ENCODE measurements around the gene MIS12.

The MIS12 gene, protein sequence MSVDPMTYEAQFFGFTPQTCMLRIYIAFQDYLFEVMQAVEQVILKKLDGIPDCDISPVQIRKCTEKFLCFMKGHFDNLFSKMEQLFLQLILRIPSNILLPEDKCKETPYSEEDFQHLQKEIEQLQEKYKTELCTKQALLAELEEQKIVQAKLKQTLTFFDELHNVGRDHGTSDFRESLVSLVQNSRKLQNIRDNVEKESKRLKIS

DNA sequence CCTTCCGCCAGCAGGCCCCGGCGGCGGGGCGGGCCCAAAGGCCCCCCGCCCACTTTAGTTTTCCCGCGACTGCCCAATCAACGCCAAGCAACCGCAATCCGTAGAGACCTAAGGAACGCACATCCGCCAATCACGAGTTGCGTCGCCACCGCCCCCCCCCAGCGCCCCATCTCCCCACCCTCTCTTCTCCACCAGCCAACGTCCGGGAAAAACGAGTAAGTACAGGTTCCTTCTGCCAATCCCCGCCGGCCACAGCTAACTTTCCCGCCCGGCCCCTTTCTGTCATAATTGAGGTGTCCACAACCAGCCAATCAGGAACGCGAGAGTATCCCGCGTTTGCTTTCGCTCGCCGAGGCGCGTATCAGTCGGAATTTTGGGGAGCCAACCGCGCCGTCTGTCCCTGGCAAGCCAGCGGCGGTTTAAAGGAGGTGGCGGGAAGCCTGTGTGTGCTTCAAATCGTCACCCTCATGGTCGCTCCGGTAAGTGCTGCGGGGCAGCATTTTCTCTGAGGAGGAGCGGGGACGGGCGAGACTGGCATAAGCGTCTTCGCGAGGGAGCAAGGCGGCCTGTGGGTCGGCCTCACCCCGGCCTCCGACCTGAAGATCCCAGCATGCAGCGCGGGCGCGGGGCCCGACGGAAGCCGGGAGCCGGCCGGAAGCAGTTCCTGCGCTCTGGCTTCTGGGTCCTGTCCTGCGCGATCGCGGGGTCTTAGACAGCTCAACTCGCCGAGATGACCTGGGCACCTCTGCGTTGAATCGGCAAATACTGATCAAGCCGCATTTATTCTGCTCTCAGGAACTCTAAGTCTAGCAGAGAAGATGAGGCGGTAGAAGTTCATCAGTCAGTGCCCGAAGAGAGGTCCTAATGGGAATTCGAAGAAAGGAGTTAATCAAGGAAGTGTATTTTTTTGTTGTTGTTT is at the start of gene MIS12:
Gene MIS12, plus strand, starts transcription at position 361 of the 919 bp plus-strand sequence. CDS start 2,297 bp downstream, outside the sequence.
- peak; percentile 99 for DNase-seq (ENCODE audit: low read depth, low spot score)

DNA sequence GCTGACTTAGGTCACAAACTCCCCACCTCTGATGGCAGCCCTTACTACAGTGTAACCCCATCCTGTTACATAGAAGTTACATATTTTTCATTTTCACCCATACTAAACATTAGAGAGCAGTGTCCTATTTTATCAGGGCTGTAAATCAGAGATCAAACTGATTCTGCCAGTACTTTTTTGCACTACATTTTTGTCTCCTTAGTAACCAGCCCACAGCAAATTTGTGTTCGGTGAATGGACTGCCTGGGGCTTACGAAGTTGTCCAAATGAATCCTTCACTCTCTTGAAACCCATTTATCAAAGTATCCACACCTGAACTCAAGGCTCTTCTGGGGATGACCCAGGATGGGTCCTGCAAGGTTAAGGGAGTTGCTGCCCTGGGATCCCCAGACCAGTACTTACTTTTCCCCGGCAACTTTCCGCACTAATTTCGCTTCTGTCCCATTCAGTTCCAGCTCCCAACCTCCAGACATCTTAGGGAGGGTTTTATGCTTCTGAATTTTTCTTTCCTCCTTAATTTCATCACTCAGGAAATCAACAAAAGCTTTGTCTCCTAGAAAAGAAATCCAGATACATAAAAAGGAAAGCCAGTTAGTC is 48.5 kb upstream of the MIS12 start:
- peak; percentile 50 for DNase-seq (ENCODE audit: low read depth, low spot score)

DNA sequence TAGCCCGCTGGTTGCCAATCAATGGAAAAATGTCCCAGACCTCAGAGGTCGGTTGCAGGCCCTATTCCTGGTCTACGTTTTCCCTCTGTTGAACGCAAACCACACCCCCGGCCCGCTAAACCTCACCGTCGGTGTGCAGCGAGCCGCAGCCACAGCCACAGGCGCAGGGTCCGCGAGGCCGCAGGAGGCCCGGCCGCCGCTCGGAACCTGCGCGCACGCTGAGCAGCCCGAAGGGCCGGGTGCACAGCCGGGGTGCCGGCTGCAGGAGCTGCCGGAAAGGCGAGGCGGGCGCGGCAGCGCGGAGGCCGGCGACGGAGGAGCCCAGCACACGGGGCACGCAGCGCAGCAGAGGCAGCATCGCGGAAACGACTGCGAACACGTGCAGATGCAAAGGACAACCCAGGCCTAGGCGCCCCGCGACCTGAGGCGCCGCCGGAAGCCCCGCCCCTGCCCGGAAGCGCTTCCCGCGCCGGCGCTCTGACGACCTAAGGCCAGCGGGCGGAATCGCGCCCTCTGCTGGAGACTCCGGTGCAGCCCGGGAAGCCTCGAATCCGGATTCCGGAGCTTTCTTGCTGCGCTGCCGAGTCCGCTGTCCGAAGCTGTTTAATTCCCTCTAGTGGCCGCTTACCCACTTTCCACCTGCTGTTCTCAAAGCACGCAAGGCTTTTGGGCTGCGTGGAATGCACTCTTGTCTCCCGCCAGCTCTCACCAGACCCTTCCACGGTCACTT is 47.5 kb upstream of the MIS12 start, which contains the start of gene C1QBP:
Gene C1QBP, minus strand, starts transcription at position 440 of the 730 bp plus-strand sequence. Its CDS starts 82 bp downstream, at position 358.
- peak; percentile 98 for DNase-seq (ENCODE audit: low read depth, low spot score)

DNA sequence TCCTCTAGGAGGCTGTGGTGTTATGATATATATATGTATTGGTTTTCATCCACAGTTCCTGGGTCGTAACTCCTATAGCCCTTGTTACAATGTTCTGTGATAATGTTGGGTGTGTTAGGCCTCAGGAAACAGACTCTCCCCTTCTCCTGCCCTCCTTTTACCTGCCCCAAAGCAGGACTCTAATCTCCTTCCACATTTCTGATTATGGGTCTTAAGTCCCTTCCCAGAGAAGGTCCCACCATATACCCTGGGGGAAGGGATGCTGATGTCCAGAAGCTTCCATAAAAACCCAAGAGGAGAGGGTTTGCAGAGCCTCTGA is 47.0 kb upstream of the MIS12 start:
- DNase-seq (ENCODE audit: low read depth, low spot score) = no peak

DNA sequence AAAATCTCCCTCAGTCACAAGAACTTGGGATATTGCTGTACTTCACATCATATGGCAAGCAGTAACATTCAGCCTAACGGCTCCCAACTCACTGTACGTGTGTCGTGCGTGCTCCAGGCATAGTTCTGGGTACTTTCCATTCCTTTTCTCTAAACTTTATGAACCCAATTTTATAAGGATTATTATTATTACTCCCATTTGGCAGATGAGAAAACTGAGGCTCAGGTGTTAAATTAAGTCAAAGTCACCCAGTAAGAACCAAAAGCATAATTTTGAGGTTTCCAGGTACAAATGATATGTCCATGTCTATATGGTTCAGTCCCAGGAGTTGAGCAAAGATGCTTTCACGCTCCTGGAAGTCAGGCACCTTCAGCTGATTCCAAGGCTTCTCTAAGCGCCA is 42.6 kb upstream of the MIS12 start:
- DNase-seq (ENCODE audit: low read depth, low spot score) = no peak

DNA sequence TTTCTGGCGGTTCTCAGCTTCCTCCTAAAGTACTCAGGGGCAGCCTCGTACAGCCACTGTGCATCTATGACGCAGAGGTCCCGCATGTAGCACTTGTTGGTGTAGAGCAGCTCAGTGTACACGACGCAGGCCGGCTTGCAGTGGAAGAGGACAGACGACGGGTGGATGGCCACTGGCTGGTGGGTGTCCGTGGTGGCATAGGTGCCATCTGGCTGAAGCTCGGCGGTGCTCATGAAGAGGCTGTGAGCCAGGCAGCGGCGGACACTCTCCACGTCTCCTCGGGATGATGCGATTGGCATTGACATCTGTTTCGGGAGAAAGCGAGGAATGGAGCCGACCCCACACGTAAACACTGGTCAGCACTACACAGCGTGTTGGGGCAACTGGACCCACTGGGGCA is 42.2 kb upstream of the MIS12 start:
- DNase-seq (ENCODE audit: low read depth, low spot score) = no peak

DNA sequence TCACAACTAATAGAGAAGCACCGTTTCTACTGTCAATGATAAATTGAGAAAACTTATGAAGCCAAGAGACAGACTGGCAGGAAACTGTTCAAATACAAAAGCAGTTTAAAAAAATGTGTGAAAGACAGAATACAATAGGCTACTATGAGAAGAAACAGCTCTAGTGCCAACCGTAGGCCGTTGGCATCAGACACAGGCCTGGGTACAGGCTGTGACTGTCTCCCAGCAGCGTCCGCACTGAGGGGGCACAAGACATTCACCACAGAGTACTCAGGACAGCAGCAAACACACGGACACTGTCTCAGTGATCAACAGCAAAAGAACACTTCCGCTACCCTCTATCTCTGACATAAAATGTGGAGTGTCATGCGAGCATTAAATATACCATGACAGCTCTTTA is 39.6 kb upstream of the MIS12 start:
- DNase-seq (ENCODE audit: low read depth, low spot score) = no peak

DNA sequence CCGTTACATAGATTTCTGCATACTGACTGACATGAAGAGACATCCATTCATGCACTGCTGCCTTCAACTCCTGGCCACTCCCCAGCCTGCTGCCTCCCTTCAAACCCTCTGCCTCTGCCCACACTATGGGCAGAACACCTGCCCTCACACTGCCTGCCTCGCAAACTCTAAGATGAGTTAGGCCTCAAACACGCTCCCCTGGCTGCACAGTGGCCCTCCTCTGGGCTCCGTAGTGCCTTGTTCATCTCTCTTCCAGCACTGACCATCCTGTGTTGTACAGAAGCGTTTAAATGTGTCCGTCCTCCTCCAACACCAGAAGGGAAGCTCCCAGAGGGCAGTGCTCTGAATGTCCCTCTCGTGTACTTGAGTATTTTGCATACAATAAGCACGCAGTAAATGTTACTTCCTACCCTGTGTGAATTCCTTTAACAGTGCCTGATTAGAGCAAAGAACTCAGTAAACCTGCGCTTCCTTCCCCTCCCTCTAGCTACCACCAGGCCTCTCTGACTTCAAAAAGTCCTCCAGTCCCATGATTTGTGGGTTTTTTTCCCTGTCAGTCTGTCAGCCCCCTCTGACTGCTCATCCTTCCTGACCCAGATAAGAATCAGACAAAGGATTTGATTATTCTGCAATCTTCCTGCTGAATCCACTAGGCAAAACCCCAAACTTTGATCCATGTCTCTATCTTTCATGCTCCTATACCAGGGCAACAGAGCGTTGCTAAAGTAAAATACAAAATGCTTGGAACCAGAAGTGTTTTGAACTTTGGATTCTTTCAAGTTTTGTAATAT is 21.5 kb upstream of the MIS12 start:
- no peak for DNase-seq (ENCODE audit: low read depth, low spot score)

DNA sequence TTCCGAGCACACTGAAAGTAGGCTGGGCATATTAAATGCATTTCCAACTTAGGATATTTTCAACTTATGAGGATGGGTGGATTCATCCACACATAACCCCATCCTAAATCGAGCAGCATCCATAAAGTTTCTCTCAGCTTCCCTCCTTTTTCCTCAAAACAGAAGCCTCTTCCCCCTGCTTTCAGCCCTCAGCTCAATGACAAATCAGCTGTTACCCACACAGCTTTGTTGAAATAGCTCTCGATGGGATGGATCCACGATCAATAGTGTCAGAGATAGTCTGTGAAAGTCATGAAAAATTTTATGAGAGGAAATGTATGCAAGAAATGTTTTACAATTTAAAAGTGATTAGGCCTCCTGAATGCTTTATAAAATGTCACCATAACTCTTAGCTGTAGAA is 20.1 kb upstream of the MIS12 start:
- no peak for DNase-seq (ENCODE audit: low read depth, low spot score)

DNA sequence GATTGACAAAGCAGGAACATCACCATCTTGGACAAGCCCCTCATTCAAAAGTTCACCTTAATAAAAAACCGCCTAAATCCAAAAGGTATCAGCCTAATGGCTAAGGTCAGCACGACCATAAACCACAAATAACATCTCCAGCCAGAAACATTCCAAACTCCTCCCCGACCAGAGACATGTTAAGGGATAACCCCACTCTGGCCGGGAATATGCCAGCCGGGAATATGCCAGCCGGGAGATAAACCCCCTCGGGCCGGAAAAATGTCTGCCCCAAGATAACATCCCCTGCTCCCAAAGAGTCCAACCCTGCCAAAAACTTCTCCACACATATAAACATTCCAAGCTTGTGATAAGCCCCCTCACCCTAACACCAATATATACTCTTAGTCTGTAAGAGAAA is 18.9 kb upstream of the MIS12 start:
- DNase-seq (ENCODE audit: low read depth, low spot score) = peak; percentile 11

DNA sequence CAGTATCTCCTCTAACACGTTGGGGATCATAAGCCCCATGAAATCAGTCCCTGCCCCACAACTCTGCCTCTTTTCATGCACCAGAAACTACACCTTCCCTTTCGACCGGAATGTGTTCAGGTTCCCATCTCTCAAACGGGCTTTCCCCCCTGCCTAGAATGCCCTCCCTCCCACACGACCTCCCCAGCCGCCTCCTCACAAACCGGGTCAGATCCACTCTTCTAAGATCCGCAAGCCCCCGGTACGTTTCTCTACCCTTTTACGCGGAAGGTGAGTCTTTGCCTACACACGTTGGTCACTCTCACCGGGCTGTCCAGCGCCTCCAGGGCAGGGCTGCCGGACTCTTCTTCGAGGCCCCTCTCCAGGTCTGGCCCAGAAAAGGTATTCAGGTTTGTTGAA is 18.3 kb upstream of the MIS12 start:
- no peak for DNase-seq (ENCODE audit: low read depth, low spot score)

DNA sequence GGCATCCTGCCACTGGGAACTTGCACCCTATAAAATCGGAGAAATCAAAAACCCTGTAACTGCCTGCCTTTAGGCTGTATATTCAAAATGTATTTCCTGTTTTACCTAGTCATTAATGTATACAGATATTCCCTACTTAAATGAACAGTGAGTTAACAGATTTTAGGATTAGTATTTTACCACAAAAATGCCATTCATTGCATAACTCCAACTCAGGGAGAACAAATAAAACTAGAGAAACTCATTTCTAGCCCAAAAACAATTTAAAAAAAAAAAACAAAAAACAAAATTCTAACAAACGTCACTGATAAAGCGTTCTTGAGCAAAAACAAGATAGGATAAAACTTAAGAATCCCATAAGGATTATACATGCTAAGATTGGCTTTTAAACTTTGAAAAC is 13.9 kb upstream of the MIS12 start:
- DNase-seq (ENCODE audit: low read depth, low spot score) = no peak

DNA sequence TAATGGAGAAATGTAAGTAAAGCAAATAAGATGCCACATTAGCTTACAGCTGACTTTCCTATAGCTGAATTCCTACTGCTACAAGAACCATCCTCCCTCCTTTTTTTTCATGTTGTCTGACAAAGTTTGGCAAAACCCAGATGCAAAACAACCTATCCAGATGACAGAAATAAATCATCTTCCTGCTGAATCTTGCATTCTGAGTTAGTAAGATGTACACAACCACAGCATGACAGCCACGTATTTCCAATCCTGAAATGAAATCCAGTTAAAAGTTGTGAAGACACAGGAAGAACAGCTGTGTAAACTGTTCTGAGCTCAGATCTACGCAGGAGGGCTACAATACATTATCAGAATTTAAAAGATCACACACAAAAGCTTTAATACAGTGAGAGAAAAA is 12.5 kb upstream of the MIS12 start:
- no peak for DNase-seq (ENCODE audit: low read depth, low spot score)

DNA sequence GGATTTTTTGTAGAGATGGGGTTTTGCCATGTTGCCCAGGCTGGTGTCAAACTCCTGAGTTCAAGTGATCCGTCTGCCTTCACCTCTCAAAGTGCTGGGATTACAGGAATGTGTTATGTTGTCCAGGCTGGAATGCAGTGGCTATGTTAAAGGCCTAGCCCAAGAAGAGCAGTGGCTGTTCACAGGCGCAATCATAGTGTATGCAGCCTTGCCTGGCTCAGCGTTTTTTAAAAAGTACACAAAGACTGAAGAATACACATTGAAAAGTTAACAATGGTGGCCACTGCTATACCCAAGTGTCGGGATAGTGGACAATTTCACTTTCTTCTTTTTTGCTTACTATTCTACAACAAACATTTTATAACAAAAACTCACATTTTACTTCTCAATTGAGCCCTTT is 7.4 kb upstream of the MIS12 start:
- DNase-seq (ENCODE audit: low read depth, low spot score) = no peak

DNA sequence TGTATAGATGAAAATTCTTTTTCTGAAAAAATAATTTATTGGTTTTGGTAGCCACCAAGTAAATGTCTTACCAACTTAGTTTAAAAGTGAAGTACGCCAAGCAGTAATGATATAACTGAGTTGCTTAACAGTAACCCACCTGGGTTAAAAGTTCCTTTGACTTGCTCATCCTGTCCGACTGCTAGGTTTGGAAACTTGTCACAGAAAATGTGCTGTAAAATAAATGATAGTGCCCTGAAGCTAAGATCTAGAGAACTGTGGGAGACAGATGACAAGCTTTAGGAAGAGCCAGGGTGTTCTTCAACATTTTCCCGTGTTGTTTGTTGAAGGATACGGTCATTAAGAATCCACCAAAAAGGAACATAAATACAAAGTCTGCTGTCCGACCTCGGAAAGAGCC is 5.4 kb upstream of the MIS12 start:
- no peak for DNase-seq (ENCODE audit: low read depth, low spot score)

DNA sequence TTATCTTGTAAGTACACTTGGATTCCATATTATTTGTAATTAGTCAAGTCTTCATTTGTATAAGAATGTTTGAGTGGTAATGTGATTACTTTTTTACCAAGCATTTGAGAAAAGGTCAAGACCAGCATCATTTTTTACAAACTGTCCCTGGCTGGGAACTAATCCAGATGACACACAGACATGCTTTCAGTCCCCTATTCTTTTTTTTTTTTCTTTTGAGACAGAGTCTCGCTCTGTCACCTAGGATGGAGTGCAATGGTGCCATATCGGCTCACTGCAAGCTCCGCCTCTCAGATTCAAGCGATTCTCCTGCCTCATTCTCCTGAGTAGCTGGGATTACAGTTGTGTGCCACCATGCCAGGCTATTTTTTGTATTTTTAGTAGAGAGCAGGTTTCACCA is 4.9 kb upstream of the MIS12 start:
- no peak for DNase-seq (ENCODE audit: low read depth, low spot score)

DNA sequence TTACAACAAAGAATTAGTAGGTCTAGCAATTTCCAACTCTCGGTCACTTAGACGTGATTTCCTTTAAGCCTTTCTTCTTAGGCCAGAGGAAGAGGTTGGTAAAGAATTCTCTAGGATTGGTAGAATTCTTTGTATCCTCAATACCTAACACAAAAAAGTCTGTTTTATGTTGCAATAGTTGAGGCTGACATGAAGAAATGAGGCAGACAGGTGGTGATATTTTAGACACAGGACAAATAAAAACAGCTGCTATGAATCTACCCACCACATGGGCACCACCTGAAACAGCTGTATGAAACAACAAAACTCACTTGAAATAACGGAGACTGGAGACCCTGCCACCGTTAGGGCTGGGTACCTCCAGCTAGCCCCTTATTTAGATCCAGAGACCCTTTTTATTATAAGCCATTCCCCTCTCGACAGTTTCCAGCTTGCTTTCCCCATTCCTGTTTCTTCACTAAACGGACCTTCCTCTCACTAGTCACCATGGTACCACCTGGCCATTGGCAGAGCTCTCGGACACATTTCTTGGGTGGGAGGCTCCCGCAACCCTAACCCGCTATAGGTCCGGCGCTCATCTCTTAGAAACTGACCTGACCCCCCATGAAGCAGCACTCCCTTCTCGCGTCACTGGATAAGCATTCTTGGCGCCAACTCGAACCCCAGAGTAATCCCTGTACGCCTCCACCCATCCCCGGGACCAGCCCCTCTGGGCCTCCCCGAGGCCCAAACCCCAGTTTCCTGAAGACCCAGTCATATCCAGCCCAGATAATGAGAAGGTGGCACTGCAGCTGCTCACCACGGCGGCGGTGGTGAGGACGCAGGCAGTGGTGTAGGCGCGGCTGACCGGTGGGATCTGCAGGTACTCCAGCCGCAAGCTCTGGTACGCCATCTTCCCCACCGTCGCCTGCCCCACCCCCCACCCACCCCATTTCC is 828 bp upstream of the MIS12 start, which contains the start of gene DERL2:
Gene DERL2, minus strand, starts transcription at position 909 of the 936 bp plus-strand sequence. Its CDS starts 17 bp downstream, at position 892.
- no peak for DNase-seq (ENCODE audit: low read depth, low spot score)

DNA sequence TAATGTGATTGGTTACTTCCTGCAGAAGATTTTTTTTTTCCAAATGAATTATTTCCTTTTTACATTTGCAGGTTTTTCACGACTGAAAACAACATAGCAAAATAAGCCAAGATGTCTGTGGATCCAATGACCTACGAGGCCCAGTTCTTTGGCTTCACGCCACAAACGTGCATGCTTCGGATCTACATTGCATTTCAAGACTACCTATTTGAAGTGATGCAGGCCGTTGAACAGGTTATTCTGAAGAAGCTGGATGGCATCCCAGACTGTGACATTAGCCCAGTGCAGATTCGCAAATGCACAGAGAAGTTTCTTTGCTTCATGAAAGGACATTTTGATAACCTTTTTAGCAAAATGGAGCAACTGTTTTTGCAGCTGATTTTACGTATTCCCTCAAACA is 2.4 kb downstream of the MIS12 start:
- no peak for DNase-seq (ENCODE audit: low read depth, low spot score)

DNA sequence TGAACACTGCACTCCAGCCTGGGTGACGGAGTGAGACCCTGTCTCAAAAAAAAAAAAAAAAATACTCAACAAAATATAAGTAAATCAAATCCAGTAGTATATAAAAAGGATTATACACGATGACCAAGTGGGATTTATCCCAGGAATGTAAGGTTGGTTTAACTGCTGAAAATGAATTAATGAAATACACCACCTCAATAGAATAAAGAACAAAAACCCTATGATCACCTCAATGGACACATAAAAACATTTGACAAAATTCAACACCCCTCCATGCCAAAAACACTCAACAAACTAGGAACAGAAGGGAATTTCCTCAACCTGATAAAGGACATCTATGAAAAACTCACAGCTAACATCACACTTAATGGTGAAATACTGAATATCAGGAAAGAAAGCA is 6.6 kb downstream of the MIS12 start:
- DNase-seq (ENCODE audit: low read depth, low spot score) = no peak
